HepG2 (cell line): Measurements from ENCODE around the gene TCF12. TPM values are rescaled to one million over a fixed set of nuclear protein-coding genes. Genes with fewer than 3 reads are reported as not detected.

Experiments used
- ATAC-seq: fragments of 200-7000 bp; cut with Tn5 transposase; 3 replicates; pipeline ENCODE4 v1.9.1; 2020; ENCODE audit warnings: mild to moderate bottlenecking, moderate library complexity
- BruUV-seq: library from RNA; stranded (reverse); fragments of 400-500 nt; replicated peaks from 2 replicates; lab custom pipeline; 2021; lab: Mats Ljungman, UMichigan
- CTCF ChIA-PET: fragments of 300-600 bp; formaldehyde crosslinking; extraction: SDS; loops from one replicate; lab custom pipeline; 2021; ENCODE audit warnings: low total read pairs, inconsistent platforms, low intra/inter-chr PET ratio; lab: Yijun Ruan, JAX
- POLR2A ChIA-PET: fragments of 350-600 bp; sonication (Branson Sonifier 250); formaldehyde crosslinking; loops from one replicate; lab custom pipeline; 2020; ENCODE audit warnings: antibody characterized with exemption, inconsistent platforms; lab: Yijun Ruan, JAX
- DNase-seq: peaks from one replicate; pipeline ENCODE4 v3.0.0-alpha.2; 2015; ENCODE audit warnings: low spot score
- FAIRE-seq: peaks from 3 replicates; lab custom pipeline; 2011; peaks lifted over from hg19 to GRCh38; lab: Jason Lieb, UNC
- H2AFZ ChIP-seq: one replicate; pipeline ENCODE4 v1.6.1; 2011; ENCODE audit warnings: low read length, inconsistent platforms
- H3K27ac ChIP-seq: fragments of 300-600 bp; 3 replicates; pipeline ENCODE4 v1.8.0; 2011; ENCODE audit warnings: mixed run types, mild to moderate bottlenecking, mixed read lengths, low read length, inconsistent platforms; ENCODE audit not compliant: insufficient read depth; ENCODE audit errors: extremely low read length
- H3K27me3 ChIP-seq, 2 experiments: fragments of 200-600 bp in 1 of 2; 2 replicates in 1 of 2; 3 replicates in 1 of 2; pipeline versions ENCODE4 v1.6.0 to v1.8.0; 2011; ENCODE audit warnings: low read length in 2 of 2, mild to moderate bottlenecking in 2 of 2, moderate library complexity in 2 of 2, inconsistent platforms in 1 of 2; ENCODE audit not compliant: insufficient read depth in 2 of 2, control insufficient read depth in 1 of 2
- H3K36me3 ChIP-seq, 2 experiments: fragments of 200-600 bp in 1 of 2; replicated peaks in 1 of 2; 2 replicates in 1 of 2; 3 replicates in 1 of 2; pipeline versions ENCODE4 v1.5.1 to v1.8.0; 2011; ENCODE audit warnings: low read length in 2 of 2, inconsistent platforms in 1 of 2; ENCODE audit not compliant: insufficient read depth in 2 of 2, control insufficient read depth in 1 of 2
- H3K4me1 ChIP-seq: 2 replicates; pipeline ENCODE4 v1.5.1; 2012; ENCODE audit warnings: low read length, inconsistent platforms; ENCODE audit not compliant: insufficient read depth
- H3K4me2 ChIP-seq: 2 replicates; pipeline ENCODE4 v1.6.0; 2011; ENCODE audit warnings: low read depth, low read length, inconsistent platforms
- H3K4me3 ChIP-seq, 3 experiments: fragments of 200-600 bp in 1 of 3; sonication (generic), shearing (Covaris generic) in 1 of 3; replicated peaks in 1 of 3; 2 replicates each; pipeline ENCODE4 v1.5.1; 2011 to 2016; ENCODE audit warnings: low read length in 3 of 3, inconsistent platforms in 2 of 3, low read depth in 2 of 3, mild to moderate bottlenecking in 2 of 3, control low read depth in 1 of 3, mixed read lengths in 1 of 3; ENCODE audit not compliant: insufficient read depth in 1 of 3
- H3K79me2 ChIP-seq: one replicate; pipeline ENCODE4 v1.6.1; 2011; ENCODE audit warnings: low read length, inconsistent platforms; ENCODE audit not compliant: insufficient read depth
- H3K9ac ChIP-seq: 2 replicates; pipeline ENCODE4 v1.6.0; 2011; ENCODE audit warnings: mild to moderate bottlenecking, low read depth, low read length, inconsistent platforms; ENCODE audit not compliant: insufficient read depth
- H3K9me3 ChIP-seq: 2 replicates; pipeline ENCODE4 v1.5.1; 2012; ENCODE audit warnings: mild to moderate bottlenecking, low read length
- H4K20me1 ChIP-seq: 2 replicates; pipeline ENCODE4 v1.6.0; 2011; ENCODE audit warnings: inconsistent platforms, mild to moderate bottlenecking, low read length, moderate library complexity; ENCODE audit not compliant: insufficient read depth
- ATRX ChIP-seq: sonication (generic); formaldehyde crosslinking; IDR thresholded peaks from 2 replicates; pipeline ENCODE4 v1.4.0; 2020; ENCODE audit warnings: missing genetic modification reagents, borderline replicate concordance
- CREM ChIP-seq, 2 experiments: sonication (generic) in 1 of 2; formaldehyde crosslinking in 1 of 2; IDR thresholded peaks; 2 replicates each; pipeline versions ENCODE4 v1.4.0 to v1.6.1; 2016 to 2020; ENCODE audit warnings: antibody characterized with exemption in 1 of 2, mild to moderate bottlenecking in 1 of 2, missing genetic modification reagents in 1 of 2
- E2F1 ChIP-seq: sonication (generic); formaldehyde crosslinking; IDR thresholded peaks from 2 replicates; pipeline ENCODE4 v1.5.0; 2020; ENCODE audit warnings: missing genetic modification reagents
- GLI4 ChIP-seq: sonication (generic); formaldehyde crosslinking; IDR thresholded peaks from 2 replicates; pipeline ENCODE4 v1.5.1; 2020; ENCODE audit warnings: missing genetic modification reagents, mild to moderate bottlenecking, moderate library complexity, borderline replicate concordance
- HMGXB4 ChIP-seq, 2 experiments: sonication (generic) in 1 of 2; formaldehyde crosslinking in 1 of 2; IDR thresholded peaks; 2 replicates each; pipeline versions ENCODE4 v1.4.0 to v1.6.1; 2018 to 2020; ENCODE audit warnings: missing genetic modification reagents in 2 of 2, borderline replicate concordance in 1 of 2, low read depth in 1 of 2, mild to moderate bottlenecking in 1 of 2, missing biosample characterization in 1 of 2
- NR2F2 ChIP-seq: IDR thresholded peaks from 2 replicates; pipeline ENCODE4 v1.6.1; 2012; ENCODE audit warnings: low read depth, inconsistent platforms, borderline replicate concordance
- NR2F6 ChIP-seq, 2 experiments: IDR thresholded peaks; 2 replicates each; pipeline ENCODE4 v1.6.1; 2016; ENCODE audit warnings: antibody characterized with exemption in 1 of 2, mild to moderate bottlenecking in 1 of 2
- RFX5 ChIP-seq: IDR thresholded peaks from 2 replicates; pipeline ENCODE4 v1.6.1; 2011; ENCODE audit warnings: low read depth, low read length, improper control_type of control experiment
- SALL2 ChIP-seq: sonication (generic); formaldehyde crosslinking; IDR thresholded peaks from 2 replicates; pipeline ENCODE4 v1.8.1; 2023; ENCODE audit warnings: mild to moderate bottlenecking, missing genetic modification reagents, inconsistent platforms
- SIX4 ChIP-seq: sonication (generic); formaldehyde crosslinking; IDR thresholded peaks from 2 replicates; pipeline ENCODE4 v1.4.0; 2020; ENCODE audit warnings: missing genetic modification reagents
- SP140L ChIP-seq: sonication (generic); formaldehyde crosslinking; IDR thresholded peaks from 2 replicates; pipeline ENCODE4 v1.4.0; 2020; ENCODE audit warnings: missing genetic modification reagents, borderline replicate concordance
- ZFP90 ChIP-seq: sonication (generic); formaldehyde crosslinking; IDR thresholded peaks from 2 replicates; pipeline ENCODE4 v1.8.0; 2022; ENCODE audit warnings: missing genetic modification reagents, mild to moderate bottlenecking, inconsistent platforms, borderline replicate concordance
- ZNF274 ChIP-seq: sonication (generic); formaldehyde crosslinking; IDR thresholded peaks from 2 replicates; pipeline ENCODE4 v1.5.1; 2020; ENCODE audit warnings: mild to moderate bottlenecking, missing genetic modification reagents
- ZNF367 ChIP-seq: sonication (generic); formaldehyde crosslinking; IDR thresholded peaks from 2 replicates; pipeline ENCODE4 v1.4.0; 2020; ENCODE audit warnings: missing genetic modification reagents, borderline replicate concordance
- WGBS: methylation state at CpG from one replicate; pipeline ENCODE4 v1.1.6; 2017; ENCODE audit warnings: low lambda C conversion rate; 5-methylcytosine and 5-hydroxymethylcytosine counted together
- in situ Hi-C: cut with HindIII; loops from 2 replicates; pipeline ENCODE4 v1.10.0; 2017; ENCODE audit warnings: low pct_unique_long_range_greater_than_20kb; ENCODE audit not compliant: extremely low pct_ligation_motif_present
- intact Hi-C: fragments of 100-400 bp; cut with micrococcal nuclease; formaldehyde crosslinking; loops from one replicate; pipeline ENCODE4 v1.10.0; 2022; ENCODE audit not compliant: unreplicated experiment
- polyA plus RNA-seq, 8 experiments: library from polyadenylated mRNA; depleted of rRNA in 3 of 8; stranded (reverse) in 7 of 8; unstranded in 1 of 8; fragments of >200 nt; fragmentation: Illumina TruSeq in 4 of 8; extraction: Trizol in 4 of 8; gene quantifications; 2 replicates each; pipeline versions ENCODE4 v1.2.1 to v1.2.3, GENCODE V29; 2011 to 2016; ENCODE audit warnings: low read depth in 4 of 8, missing spikeins in 1 of 8, mixed read lengths in 1 of 8; ENCODE audit not compliant: insufficient read depth in 1 of 8
- total RNA-seq, 5 experiments: library from RNA; depleted of rRNA; stranded (reverse); fragments of >200 nt; fragmentation: Illumina TruSeq; extraction: Trizol; gene quantifications; 2 replicates each; pipeline ENCODE4 v1.2.3, GENCODE V29; 2016; ENCODE audit warnings: low read depth in 1 of 5
- TF ChIP-seq, protein P1 (sequence below): fragments of 450-650 bp; IDR thresholded peaks from 2 replicates; pipeline ENCODE4 v1.6.1; 2017

Gene TCF12
- total and polyA plus RNA-seq, 2 of the 13 experiments (the other 11 are each of a cell fraction or from before 2014, with no cell fraction given), result 48.6 to 51.1 TPM

GRCh38 chr15:57231559-57231958 lies 313.1 kb downstream of the TCF12 start:
- no peak for DNase-seq
- Histone ChIP-seq H4K20me1 (no peaks in the 10 kb centered on the region), H3K4me1 (no peaks in the 10 kb centered on the region), H3K9ac (no peak overlapping the region)
- in situ Hi-C loops (no loop called here), intact Hi-C loops (no loop called here)
- no peak for TF ChIP-seq CREM (IDR thresholded peaks at IDR 0.05)
- no peak for TF ChIP-seq CREM (CRISPR knock-in tag; IDR thresholded peaks at IDR 0.05)
- no peak for TF ChIP-seq SP140L (CRISPR knock-in tag)
- TF ChIP-seq HMGXB4 (CRISPR knock-in tag; IDR thresholded peaks at IDR 0.05; ENCODE audit: borderline replicate concordance in 1 of 2, low read depth in 1 of 2), result no peak
- no peak for TF ChIP-seq SALL2 (CRISPR knock-in tag)
- no peak for TF ChIP-seq GLI4
- no peak for TF ChIP-seq SIX4 (CRISPR knock-in tag)
- no peak for TF ChIP-seq E2F1 (CRISPR knock-in tag)
- TF ChIP-seq RFX5, result no peak
- TF ChIP-seq ZNF274 (CRISPR knock-in tag), result no peak
- TF ChIP-seq ZFP90 (CRISPR knock-in tag), result no peak
- TF ChIP-seq, protein P1, sequence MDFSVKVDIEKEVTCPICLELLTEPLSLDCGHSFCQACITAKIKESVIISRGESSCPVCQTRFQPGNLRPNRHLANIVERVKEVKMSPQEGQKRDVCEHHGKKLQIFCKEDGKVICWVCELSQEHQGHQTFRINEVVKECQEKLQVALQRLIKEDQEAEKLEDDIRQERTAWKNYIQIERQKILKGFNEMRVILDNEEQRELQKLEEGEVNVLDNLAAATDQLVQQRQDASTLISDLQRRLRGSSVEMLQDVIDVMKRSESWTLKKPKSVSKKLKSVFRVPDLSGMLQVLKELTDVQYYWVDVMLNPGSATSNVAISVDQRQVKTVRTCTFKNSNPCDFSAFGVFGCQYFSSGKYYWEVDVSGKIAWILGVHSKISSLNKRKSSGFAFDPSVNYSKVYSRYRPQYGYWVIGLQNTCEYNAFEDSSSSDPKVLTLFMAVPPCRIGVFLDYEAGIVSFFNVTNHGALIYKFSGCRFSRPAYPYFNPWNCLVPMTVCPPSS, result no peak
- no peak for TF ChIP-seq ATRX (CRISPR knock-in tag)
- TF ChIP-seq NR2F6 (IDR thresholded peaks at IDR 0.05), result no peak
- no peak for TF ChIP-seq NR2F6 (CRISPR knock-in tag; IDR thresholded peaks at IDR 0.05)
- no peak for TF ChIP-seq NR2F2
- no peak for TF ChIP-seq ZNF367 (CRISPR knock-in tag)
- TF ChIP-seq, all 625 proteins: peak for 0
- ChIA-PET CTCF (no interaction called here), POLR2A (no interaction called here)
- H3K27ac ChIP-seq, result no peak overlapping the region
- FAIRE-seq (no peak), ATAC-seq (no peak)
- no peaks in the 10 kb centered on the region for H3K9me3 ChIP-seq
- no peak overlapping the region for H3K4me3 ChIP-seq
- H3K79me2 ChIP-seq, result no peaks in the 10 kb centered on the region
- H3K27me3 ChIP-seq, result no peaks in the 10 kb centered on the region
- no TSS peak for BruUV-seq
- peaks cover 10 to 35% of the 10 kb centered on the region in 2 experiments; a peak in 4 of 5 replicates for H3K36me3 ChIP-seq
- WGBS, result 97% methylated on average over 1 of the region's 1 CpG
- no peak overlapping the region for H2AFZ ChIP-seq
- H3K4me2 ChIP-seq, result no peak overlapping the region
